Activated T-helper 1 cell treated with anti-CD3 and anti-CD28 coated beads, Interleukin-12 subunit alpha, Interleukin-12 subunit beta, Interleukin-2, Interleukin-4 antibody, amounts not matched to agents 30 ng/mL and 10 ng/mL and 1 ng/mL, durations not matched to agents 14 hours and 24 hours and 36 hours (primary cell): ENCODE data around the gene POMT1. TPM values are rescaled to one million over a fixed set of nuclear protein-coding genes. Genes with fewer than 3 reads are reported as not detected.
"Not testable (repeated sequence)": the region's sequence is repeated elsewhere in the genome, so short reads cannot be mapped to it uniquely, and the experiment has no call there.

Source experiments
- DNase-seq: peaks from one replicate; pipeline ENCODE4 v3.0.0; 2021; ENCODE audit warnings: low spot score
- H3K27ac Mint-ChIP-seq: one replicate; pipeline ENCODE4 v1.8.0; 2021; ENCODE audit warnings: mild to moderate bottlenecking, mixed read lengths
- H3K27me3 Mint-ChIP-seq: one replicate; pipeline ENCODE4 v1.8.0; 2022; ENCODE audit warnings: mild to moderate bottlenecking, moderate library complexity, mixed read lengths; ENCODE audit not compliant: insufficient read depth
- H3K36me3 Mint-ChIP-seq: one replicate; pipeline ENCODE4 v1.8.0; 2021; ENCODE audit warnings: low read depth, mixed read lengths
- H3K4me1 Mint-ChIP-seq: one replicate; pipeline ENCODE4 v1.8.0; 2021; ENCODE audit warnings: low read depth, mixed read lengths
- H3K4me3 Mint-ChIP-seq: one replicate; pipeline ENCODE4 v1.8.0; 2021; ENCODE audit warnings: mild to moderate bottlenecking, moderate library complexity, mixed read lengths
- H3K9me3 Mint-ChIP-seq: one replicate; pipeline ENCODE4 v1.8.0; 2021; ENCODE audit warnings: mixed read lengths
- intact Hi-C: fragments of 100-400 bp; cut with micrococcal nuclease; formaldehyde crosslinking; loops from one replicate; pipeline ENCODE4 v1.15.1; 2024
- total RNA-seq: library from RNA; stranded (reverse); gene quantifications from 2 replicates; pipeline ENCODE4 v1.2.3, GENCODE V29; 2022

Gene POMT1
- total RNA-seq, 1 donor from 2014 or later, result 39.3 TPM

- H3K9me3 Mint-ChIP-seq, DNase-seq, H3K27me3 Mint-ChIP-seq, H3K4me1 Mint-ChIP-seq, H3K27ac Mint-ChIP-seq, H3K4me3 Mint-ChIP-seq, intact Hi-C loops: not testable (repeated sequence)
- peaks cover 43% of the 10 kb centered on the region for H3K36me3 Mint-ChIP-seq
These were observed 30.6 kb upstream of the POMT1 start for GRCh38 chr9:131472085-131472484.

- no peak overlapping the region for H3K4me3 Mint-ChIP-seq
- H3K9me3 Mint-ChIP-seq, result no peaks in the 10 kb centered on the region
- H3K4me1 Mint-ChIP-seq, result no peaks in the 10 kb centered on the region
- H3K27me3 Mint-ChIP-seq, result no peaks in the 10 kb centered on the region
- no peak for DNase-seq
- H3K36me3 Mint-ChIP-seq, result peaks cover 41% of the 10 kb centered on the region
- intact Hi-C loops, result no loop called here
- no peak overlapping the region for H3K27ac Mint-ChIP-seq
These were observed 29.4 kb upstream of the POMT1 start for GRCh38 chr9:131473198-131473885.

- no peak overlapping the region for H3K27ac Mint-ChIP-seq
These were observed 28.8 kb upstream of the POMT1 start for GRCh38 chr9:131473891-131474290.

GRCh38 chr9:131474711-131475110, 28.0 kb upstream of the POMT1 start:
- Mint-ChIP-seq H3K36me3 (peaks cover 45% of the 10 kb centered on the region), H3K4me3 (no peak overlapping the region)

More at GRCh38 chr9:131473891-131474290, 28.8 kb upstream of the POMT1 start:
- no peaks in the 10 kb centered on the region for H3K9me3 Mint-ChIP-seq
- no peaks in the 10 kb centered on the region for H3K4me1 Mint-ChIP-seq
- no peaks in the 10 kb centered on the region for H3K27me3 Mint-ChIP-seq
- peaks cover 44% of the 10 kb centered on the region for H3K36me3 Mint-ChIP-seq
- H3K4me3 Mint-ChIP-seq, result no peak overlapping the region
- DNase-seq, result no peak
- intact Hi-C loops, result no loop called here

GRCh38 chr9:131475111-131475955, 27.4 kb upstream of the POMT1 start:
- intact Hi-C loops, result no loop called here
- Mint-ChIP-seq H3K27ac (no peak overlapping the region), H3K27me3 (no peaks in the 10 kb centered on the region), H3K9me3 (no peaks in the 10 kb centered on the region), H3K36me3 (peaks cover 42% of the 10 kb centered on the region), H3K4me1 (no peaks in the 10 kb centered on the region), H3K4me3 (no peak overlapping the region)
- DNase-seq, result no peak

More at GRCh38 chr9:131474711-131475110, 28.0 kb upstream of the POMT1 start:
- no peaks in the 10 kb centered on the region for H3K9me3 Mint-ChIP-seq
- no peaks in the 10 kb centered on the region for H3K27me3 Mint-ChIP-seq
- intact Hi-C loops, result no loop called here
- DNase-seq, result no peak
- H3K27ac Mint-ChIP-seq, result no peak overlapping the region
- no peaks in the 10 kb centered on the region for H3K4me1 Mint-ChIP-seq

- H3K27ac Mint-ChIP-seq, result no peak overlapping the region
- no peaks in the 10 kb centered on the region for H3K27me3 Mint-ChIP-seq
- intact Hi-C loops, result no loop called here
- no peaks in the 10 kb centered on the region for H3K4me1 Mint-ChIP-seq
- H3K9me3 Mint-ChIP-seq, result no peaks in the 10 kb centered on the region
- DNase-seq, result no peak
- no peak overlapping the region for H3K4me3 Mint-ChIP-seq
- peaks cover 38% of the 10 kb centered on the region for H3K36me3 Mint-ChIP-seq
These were observed 26.6 kb upstream of the POMT1 start for GRCh38 chr9:131475956-131476776.

GRCh38 chr9:131476777-131477345, 25.9 kb upstream of the POMT1 start:
- Mint-ChIP-seq H3K9me3 (no peaks in the 10 kb centered on the region), H3K4me1 (no peaks in the 10 kb centered on the region), H3K36me3 (peaks cover 39% of the 10 kb centered on the region), H3K27ac (no peak overlapping the region), H3K27me3 (no peaks in the 10 kb centered on the region), H3K4me3 (no peak overlapping the region)
- no peak for DNase-seq
- intact Hi-C loops, result no loop called here

- no peaks in the 10 kb centered on the region for H3K9me3 Mint-ChIP-seq
These were observed 25.4 kb upstream of the POMT1 start for GRCh38 chr9:131477367-131477766.

GRCh38 chr9:131477816-131478419, 24.8 kb upstream of the POMT1 start:
- no peak for DNase-seq
- Mint-ChIP-seq H3K4me1 (no peaks in the 10 kb centered on the region), H3K9me3 (no peaks in the 10 kb centered on the region), H3K4me3 (no peak overlapping the region), H3K27ac (no peak overlapping the region), H3K27me3 (no peaks in the 10 kb centered on the region), H3K36me3 (peaks cover 41% of the 10 kb centered on the region)
- intact Hi-C loops, result loop anchor here (1.0 kb wide), 1 partner anchor 128 kb away; no protein-coding TSS in a partner anchor

More at GRCh38 chr9:131477367-131477766, 25.4 kb upstream of the POMT1 start:
- Mint-ChIP-seq H3K4me1 (no peaks in the 10 kb centered on the region), H3K27ac (no peak overlapping the region), H3K4me3 (no peak overlapping the region), H3K36me3 (peaks cover 44% of the 10 kb centered on the region), H3K27me3 (no peaks in the 10 kb centered on the region)
- no peak for DNase-seq
- intact Hi-C loops, result no loop called here

GRCh38 chr9:131478421-131478868, 24.3 kb upstream of the POMT1 start:
- Mint-ChIP-seq H3K36me3 (peaks cover 36% of the 10 kb centered on the region), H3K4me1 (no peaks in the 10 kb centered on the region), H3K4me3 (no peak overlapping the region), H3K27me3 (no peaks in the 10 kb centered on the region), H3K27ac (peak overlapping the region; percentile 13), H3K9me3 (no peaks in the 10 kb centered on the region)
- DNase-seq, result peak; percentile 27
- intact Hi-C loops, result loop anchor here (1.0 kb wide), 1 partner anchor 128 kb away; no protein-coding TSS in a partner anchor

- Mint-ChIP-seq H3K27ac (no peak overlapping the region), H3K27me3 (no peaks in the 10 kb centered on the region), H3K4me3 (no peak overlapping the region), H3K9me3 (no peaks in the 10 kb centered on the region), H3K36me3 (peaks cover 33% of the 10 kb centered on the region), H3K4me1 (no peaks in the 10 kb centered on the region)
- DNase-seq, result no peak
- intact Hi-C loops, result loop anchor here (1.0 kb wide), 1 partner anchor 129 kb away; no protein-coding TSS in a partner anchor
These were observed 23.8 kb upstream of the POMT1 start for GRCh38 chr9:131478911-131479310.

GRCh38 chr9:131480258-131480657, 22.5 kb upstream of the POMT1 start:
- DNase-seq, result no peak
- H3K27me3 Mint-ChIP-seq, result no peaks in the 10 kb centered on the region
- intact Hi-C loops, result no loop called here
- H3K4me1 Mint-ChIP-seq, result no peaks in the 10 kb centered on the region
- no peaks in the 10 kb centered on the region for H3K9me3 Mint-ChIP-seq
- no peak overlapping the region for H3K27ac Mint-ChIP-seq
- H3K36me3 Mint-ChIP-seq, result peaks cover 26% of the 10 kb centered on the region
- H3K4me3 Mint-ChIP-seq, result no peak overlapping the region
